UCSD-AML1 (cell line): Measurements from ENCODE around the gene ASNSD1.
"Not testable (repeated sequence)": the region's sequence is repeated elsewhere in the genome, so short reads cannot be mapped to it uniquely, and the experiment has no call there.

Experiments used
- DNase-seq: peaks from one replicate; lab custom pipeline; 2025; ENCODE audit not compliant: unreplicated experiment; lab: John Stamatoyannopoulos, UW

The ASNSD1 gene

GRCh38 chr2:189685540-189686229 lies 24.4 kb downstream of the ASNSD1 start:
- DNase-seq, result peak; percentile 38

DNA sequence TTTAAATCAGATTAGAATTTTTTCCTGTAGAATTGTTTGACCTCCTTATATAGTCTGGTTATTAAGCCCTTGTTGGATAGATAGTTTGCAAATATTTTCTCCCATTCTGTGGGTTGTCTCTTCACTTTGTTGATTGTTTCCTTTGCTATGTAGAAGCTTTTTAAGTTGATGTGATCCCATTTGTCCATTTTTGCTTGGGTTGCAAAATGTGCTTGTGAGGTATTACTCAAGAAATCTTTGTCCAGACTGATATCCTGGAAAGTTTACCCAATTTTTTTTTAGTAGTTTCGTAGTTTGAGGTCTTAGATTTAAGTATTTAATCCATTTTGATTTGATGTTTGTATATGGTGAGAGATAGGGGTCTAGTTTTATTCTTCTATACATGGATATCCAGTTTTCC lies 26.5 kb downstream of the ASNSD1 start:
- DNase-seq, result not testable (repeated sequence)

DNA sequence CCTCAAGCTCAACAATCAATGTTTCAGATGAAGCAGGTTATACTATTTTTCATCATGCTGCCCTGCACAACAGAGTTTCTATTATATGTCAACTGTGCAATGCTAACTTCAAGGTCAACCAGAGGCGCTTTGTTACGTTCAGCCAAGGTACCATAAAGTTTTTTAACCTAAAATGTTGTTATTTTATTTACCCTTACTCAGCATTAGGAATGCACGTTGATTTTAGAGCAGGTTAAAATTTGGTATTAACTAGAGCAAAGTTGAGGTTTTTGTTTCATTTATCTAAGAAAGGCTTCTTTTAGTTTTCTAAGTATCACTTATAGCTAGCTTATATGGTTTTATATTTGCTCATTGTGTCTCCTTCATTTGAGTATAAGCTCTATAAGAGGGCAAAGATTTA lies 35.0 kb downstream of the ASNSD1 start:
- no peak for DNase-seq

DNA sequence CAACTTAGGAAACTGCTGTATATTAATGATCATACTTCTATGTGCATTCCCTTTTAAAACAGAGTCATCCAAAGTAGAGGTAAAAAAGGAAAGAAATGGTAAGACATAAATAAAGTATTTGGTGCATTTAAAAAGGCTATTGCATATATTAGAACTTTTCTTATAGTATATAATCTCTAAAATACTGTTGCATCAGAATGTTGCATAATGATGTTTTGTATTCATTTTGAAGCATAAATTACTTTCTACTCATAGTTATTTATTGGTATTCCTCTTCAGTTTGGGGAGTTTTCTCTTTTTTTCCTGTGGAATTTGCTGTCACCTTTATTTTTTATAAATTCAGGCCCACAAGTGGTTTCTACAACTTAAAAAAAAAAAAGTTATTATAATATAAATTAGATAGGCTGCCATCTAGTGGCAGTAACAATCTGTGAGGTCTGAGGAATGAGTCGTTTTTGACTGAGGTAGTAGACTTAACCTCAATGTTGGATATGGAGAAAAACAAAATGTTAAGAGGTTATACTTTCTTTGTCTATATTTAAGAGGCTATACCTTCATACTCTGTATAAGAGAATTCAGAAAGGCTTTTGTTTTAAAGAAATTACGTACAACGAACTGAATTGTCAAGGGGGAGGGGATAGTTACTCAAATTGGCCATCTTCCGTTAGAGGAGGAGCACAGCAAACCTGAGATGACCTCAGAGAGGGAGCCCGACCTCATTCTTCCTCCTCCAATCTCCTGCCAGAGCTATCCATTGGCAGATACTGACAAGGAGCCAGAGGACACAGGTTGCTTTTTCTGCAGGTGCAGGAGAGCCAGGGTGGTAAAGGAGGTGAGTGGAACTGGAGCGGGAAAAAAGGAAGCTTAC lies 37.0 kb downstream of the ASNSD1 start:
- no peak for DNase-seq

- DNase-seq, result no peak
Measured at GRCh38 chr2:189700681-189701080, 39.4 kb downstream of the ASNSD1 start.

DNA sequence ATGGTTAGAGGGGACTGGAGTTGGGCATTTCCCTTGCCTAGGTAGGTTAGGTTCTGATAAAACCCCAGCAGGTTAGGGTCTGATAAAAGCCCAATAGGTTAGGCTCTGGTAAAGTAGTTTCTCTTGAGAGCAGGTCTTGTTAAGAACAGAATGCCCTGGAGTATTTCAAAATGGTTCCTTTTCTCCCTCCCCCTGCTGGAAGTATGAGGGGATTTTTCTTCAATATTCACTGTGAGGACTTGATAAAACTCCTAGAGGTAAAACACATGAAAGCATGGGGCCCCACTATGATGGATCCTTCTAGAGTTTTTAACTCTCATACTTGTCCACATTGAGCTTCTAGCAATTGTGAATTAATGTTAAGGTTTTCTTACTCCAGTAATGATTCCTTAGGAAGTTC lies 40.8 kb downstream of the ASNSD1 start:
- no peak for DNase-seq

- DNase-seq, result no peak
Measured at GRCh38 chr2:189709501-189710221, 48.4 kb downstream of the ASNSD1 start.

- DNase-seq, result not testable (repeated sequence)
Measured at GRCh38 chr2:189717593-189717992, 56.3 kb downstream of the ASNSD1 start.

DNA sequence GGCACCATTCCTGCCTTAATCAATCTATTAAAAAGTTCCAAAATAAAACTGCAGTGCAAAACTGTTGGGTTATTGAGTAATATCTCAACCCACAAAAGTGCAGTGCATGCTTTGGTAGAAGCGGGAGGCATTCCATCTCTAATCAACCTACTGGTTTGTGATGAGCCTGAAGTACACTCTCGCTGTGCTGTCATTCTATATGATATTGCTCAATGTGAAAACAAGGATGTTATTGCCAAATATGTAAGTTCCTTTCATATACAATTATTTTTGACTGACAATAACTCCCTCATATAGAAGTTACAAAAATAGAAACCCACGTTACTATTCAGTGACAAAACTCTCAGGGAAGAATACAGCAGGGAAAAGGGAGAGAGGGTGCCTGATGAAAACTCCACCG lies 58.3 kb downstream of the ASNSD1 start:
- no peak for DNase-seq
